Right kidney (tissue), 1 donor: ENCODE measurements around the gene COQ4.
A peak's percentile ranks its signal among the peaks of the same experiment; 100 is the strongest.
"Not testable (repeated sequence)": the region's sequence is repeated elsewhere in the genome, so short reads cannot be mapped to it uniquely, and the experiment has no call there.

Source experiments
- DNase-seq: peaks from one replicate; pipeline ENCODE4 v3.0.0-alpha.2; 2016

The COQ4 gene

GRCh38 chr9:128297221-128297773 lies 25.3 kb upstream of the COQ4 start:
- DNase-seq: no peak

GRCh38 chr9:128298535-128299482 lies 23.8 kb upstream of the COQ4 start:
- no peak for DNase-seq

GRCh38 chr9:128304136-128304970 lies 18.3 kb upstream of the COQ4 start:
- no peak for DNase-seq

- no peak for DNase-seq
Measured at GRCh38 chr9:128304971-128305288, 17.7 kb upstream of the COQ4 start.

- DNase-seq: no peak
Measured at GRCh38 chr9:128309551-128309950, 13.1 kb upstream of the COQ4 start.

GRCh38 chr9:128310461-128310860 lies 12.2 kb upstream of the COQ4 start:
- DNase-seq: no peak

GRCh38 chr9:128314697-128315096 lies 7.9 kb upstream of the COQ4 start:
- DNase-seq: no peak

- no peak for DNase-seq
Measured at GRCh38 chr9:128316421-128316820, 6.2 kb upstream of the COQ4 start.

GRCh38 chr9:128317629-128318028 lies 5.0 kb upstream of the COQ4 start:
- no peak for DNase-seq

GRCh38 chr9:128321343-128321742 lies 1.3 kb upstream of the COQ4 start:
- DNase-seq: no peak

- no peak for DNase-seq
Measured at GRCh38 chr9:128321879-128322403, 698 bp upstream of the COQ4 start.

GRCh38 chr9:128323212-128323730 lies 632 bp downstream of the COQ4 start:
- DNase-seq: no peak

- no peak for DNase-seq
Measured at GRCh38 chr9:128323791-128324190, 1.2 kb downstream of the COQ4 start.

GRCh38 chr9:128324401-128324800 lies 1.8 kb downstream of the COQ4 start:
- DNase-seq: no peak

- DNase-seq: no peak
Measured at GRCh38 chr9:128325629-128326028, 3.0 kb downstream of the COQ4 start.

- no peak for DNase-seq
Measured at GRCh38 chr9:128333451-128333869, 10.8 kb downstream of the COQ4 start.

GRCh38 chr9:128335161-128335560 lies 12.5 kb downstream of the COQ4 start:
- no peak for DNase-seq

GRCh38 chr9:128335914-128336313 lies 13.3 kb downstream of the COQ4 start:
- no peak for DNase-seq

- DNase-seq: no peak
Measured at GRCh38 chr9:128337936-128338335, 15.3 kb downstream of the COQ4 start.

GRCh38 chr9:128338852-128339614 lies 16.4 kb downstream of the COQ4 start:
- DNase-seq: not testable (repeated sequence)

GRCh38 chr9:128339761-128340690 lies 17.4 kb downstream of the COQ4 start, which contains the start of gene SLC27A4:
TSS of gene SLC27A4 (plus strand) at chr9:128340527. CDS start at chr9:128343133, 2,606 bp downstream.
- peak; percentile 82 for DNase-seq
